Activated naive CD8-positive, alpha-beta T cell treated with anti-CD3 and anti-CD28 coated beads, Interleukin-2, amount 50 U/mL, for 24 hours (primary cell): ENCODE results near the gene FMN2.

Source experiments
- ATAC-seq: fragments of 150-1000 bp; cut with Tn5 transposase; one replicate; pipeline ENCODE4 v1.10.0; 2021
- DNase-seq: peaks from one replicate; pipeline ENCODE4 v3.0.0; 2021
- H3K27ac Mint-ChIP-seq: one replicate; pipeline ENCODE4 v1.8.0; 2021; ENCODE audit warnings: mild to moderate bottlenecking, mixed read lengths
- H3K27me3 Mint-ChIP-seq: one replicate; pipeline ENCODE4 v1.8.0; 2021; ENCODE audit warnings: mixed read lengths
- H3K36me3 Mint-ChIP-seq: one replicate; pipeline ENCODE4 v1.8.0; 2021; ENCODE audit warnings: low read depth, mixed read lengths
- H3K4me1 Mint-ChIP-seq: one replicate; pipeline ENCODE4 v1.8.0; 2021; ENCODE audit warnings: mixed read lengths
- H3K4me3 Mint-ChIP-seq: one replicate; pipeline ENCODE4 v1.8.0; 2021; ENCODE audit warnings: mild to moderate bottlenecking, moderate library complexity, mixed read lengths
- H3K9me3 Mint-ChIP-seq: one replicate; pipeline ENCODE4 v1.8.0; 2021; ENCODE audit warnings: mixed read lengths

The FMN2 gene

GRCh38 chr1:240338837-240339236 lies 247.2 kb downstream of the FMN2 start:
- no peaks in the 10 kb centered on the region for H3K4me1 Mint-ChIP-seq
- H3K27me3 Mint-ChIP-seq = no peaks in the 10 kb centered on the region
- H3K27ac Mint-ChIP-seq = no peak overlapping the region
- ATAC-seq (no peak), DNase-seq (no peak)
- no peaks in the 10 kb centered on the region for H3K9me3 Mint-ChIP-seq
- no peaks in the 10 kb centered on the region for H3K36me3 Mint-ChIP-seq
- no peak overlapping the region for H3K4me3 Mint-ChIP-seq

GRCh38 chr1:240341365-240342250 lies 249.9 kb downstream of the FMN2 start:
- no peaks in the 10 kb centered on the region for H3K36me3 Mint-ChIP-seq
- ATAC-seq = no peak

GRCh38 chr1:240342251-240342625 lies 250.6 kb downstream of the FMN2 start:
- Mint-ChIP-seq H3K27me3 (no peaks in the 10 kb centered on the region), H3K4me3 (no peak overlapping the region), H3K27ac (no peak overlapping the region), H3K9me3 (no peaks in the 10 kb centered on the region), H3K4me1 (no peaks in the 10 kb centered on the region), H3K36me3 (no peaks in the 10 kb centered on the region)
- no peak for ATAC-seq
- no peak for DNase-seq

More at GRCh38 chr1:240341365-240342250, 249.9 kb downstream of the FMN2 start:
- H3K4me3 Mint-ChIP-seq = no peak overlapping the region
- no peak overlapping the region for H3K27ac Mint-ChIP-seq
- no peaks in the 10 kb centered on the region for H3K9me3 Mint-ChIP-seq
- H3K4me1 Mint-ChIP-seq = no peaks in the 10 kb centered on the region
- H3K27me3 Mint-ChIP-seq = no peaks in the 10 kb centered on the region
- DNase-seq = no peak

- no peak for ATAC-seq
These were observed 251.4 kb downstream of the FMN2 start for GRCh38 chr1:240343045-240343444.

GRCh38 chr1:240343966-240344365 lies 252.3 kb downstream of the FMN2 start:
- no peak overlapping the region for H3K27ac Mint-ChIP-seq
- no peaks in the 10 kb centered on the region for H3K27me3 Mint-ChIP-seq
- peaks cover 3% of the 10 kb centered on the region for H3K9me3 Mint-ChIP-seq
- no peak for ATAC-seq
- no peaks in the 10 kb centered on the region for H3K36me3 Mint-ChIP-seq
- no peaks in the 10 kb centered on the region for H3K4me1 Mint-ChIP-seq
- no peak for DNase-seq
- H3K4me3 Mint-ChIP-seq = no peak overlapping the region

More at GRCh38 chr1:240343045-240343444, 251.4 kb downstream of the FMN2 start:
- H3K9me3 Mint-ChIP-seq = no peaks in the 10 kb centered on the region
- no peak overlapping the region for H3K4me3 Mint-ChIP-seq
- no peaks in the 10 kb centered on the region for H3K27me3 Mint-ChIP-seq
- H3K36me3 Mint-ChIP-seq = no peaks in the 10 kb centered on the region
- no peak for DNase-seq
- H3K27ac Mint-ChIP-seq = no peak overlapping the region
- no peaks in the 10 kb centered on the region for H3K4me1 Mint-ChIP-seq

- ATAC-seq = no peak
- H3K27me3 Mint-ChIP-seq = no peaks in the 10 kb centered on the region
- no peak for DNase-seq
- peaks cover 3% of the 10 kb centered on the region for H3K9me3 Mint-ChIP-seq
- H3K27ac Mint-ChIP-seq = no peak overlapping the region
- H3K4me3 Mint-ChIP-seq = no peak overlapping the region
- no peaks in the 10 kb centered on the region for H3K4me1 Mint-ChIP-seq
- no peaks in the 10 kb centered on the region for H3K36me3 Mint-ChIP-seq
These were observed 253.2 kb downstream of the FMN2 start for GRCh38 chr1:240344918-240345317.

- Mint-ChIP-seq H3K9me3 (peaks cover 9% of the 10 kb centered on the region), H3K27me3 (no peaks in the 10 kb centered on the region), H3K4me3 (no peak overlapping the region), H3K27ac (no peak overlapping the region), H3K36me3 (no peaks in the 10 kb centered on the region), H3K4me1 (no peaks in the 10 kb centered on the region)
- no peak for ATAC-seq
- DNase-seq = no peak
These were observed 258.0 kb downstream of the FMN2 start for GRCh38 chr1:240349695-240350094.

GRCh38 chr1:240350910-240351331 lies 259.2 kb downstream of the FMN2 start:
- Mint-ChIP-seq H3K9me3 (peaks cover 9% of the 10 kb centered on the region), H3K27me3 (no peaks in the 10 kb centered on the region), H3K27ac (no peak overlapping the region), H3K36me3 (no peaks in the 10 kb centered on the region), H3K4me3 (no peak overlapping the region), H3K4me1 (no peaks in the 10 kb centered on the region)
- no peak for ATAC-seq
- DNase-seq = no peak

GRCh38 chr1:240351690-240352089 lies 260.0 kb downstream of the FMN2 start:
- Mint-ChIP-seq H3K9me3 (peaks cover 9% of the 10 kb centered on the region), H3K36me3 (no peaks in the 10 kb centered on the region), H3K27ac (no peak overlapping the region), H3K4me1 (no peaks in the 10 kb centered on the region), H3K27me3 (no peaks in the 10 kb centered on the region), H3K4me3 (no peak overlapping the region)
- DNase-seq = no peak
- ATAC-seq = no peak

- peaks cover 9% of the 10 kb centered on the region for H3K9me3 Mint-ChIP-seq
- no peaks in the 10 kb centered on the region for H3K4me1 Mint-ChIP-seq
- no peak overlapping the region for H3K27ac Mint-ChIP-seq
- no peaks in the 10 kb centered on the region for H3K27me3 Mint-ChIP-seq
- H3K4me3 Mint-ChIP-seq = no peak overlapping the region
- DNase-seq (no peak), ATAC-seq (no peak)
- no peaks in the 10 kb centered on the region for H3K36me3 Mint-ChIP-seq
These were observed 261.1 kb downstream of the FMN2 start for GRCh38 chr1:240352769-240353168.

GRCh38 chr1:240356568-240356967 lies 264.9 kb downstream of the FMN2 start:
- no peaks in the 10 kb centered on the region for H3K36me3 Mint-ChIP-seq
- H3K27me3 Mint-ChIP-seq = no peaks in the 10 kb centered on the region
- peaks cover 6% of the 10 kb centered on the region for H3K9me3 Mint-ChIP-seq
- no peak overlapping the region for H3K4me3 Mint-ChIP-seq
- H3K27ac Mint-ChIP-seq = no peak overlapping the region
- ATAC-seq (no peak), DNase-seq (no peak)
- H3K4me1 Mint-ChIP-seq = no peaks in the 10 kb centered on the region

GRCh38 chr1:240362046-240362445 lies 270.4 kb downstream of the FMN2 start:
- H3K9me3 Mint-ChIP-seq = no peaks in the 10 kb centered on the region
- no peak overlapping the region for H3K27ac Mint-ChIP-seq
- H3K36me3 Mint-ChIP-seq = no peaks in the 10 kb centered on the region
- no peaks in the 10 kb centered on the region for H3K27me3 Mint-ChIP-seq
- no peak overlapping the region for H3K4me3 Mint-ChIP-seq
- ATAC-seq (no peak), DNase-seq (no peak)
- no peaks in the 10 kb centered on the region for H3K4me1 Mint-ChIP-seq

- Mint-ChIP-seq H3K36me3 (no peaks in the 10 kb centered on the region), H3K4me1 (no peaks in the 10 kb centered on the region), H3K9me3 (no peaks in the 10 kb centered on the region), H3K4me3 (no peak overlapping the region), H3K27ac (no peak overlapping the region), H3K27me3 (no peaks in the 10 kb centered on the region)
- ATAC-seq (no peak), DNase-seq (no peak)
These were observed 271.1 kb downstream of the FMN2 start for GRCh38 chr1:240362826-240363225.

GRCh38 chr1:240363315-240363714 lies 271.6 kb downstream of the FMN2 start:
- H3K27me3 Mint-ChIP-seq = no peaks in the 10 kb centered on the region
- H3K4me3 Mint-ChIP-seq = no peak overlapping the region
- ATAC-seq (no peak), DNase-seq (no peak)
- H3K9me3 Mint-ChIP-seq = no peaks in the 10 kb centered on the region
- H3K4me1 Mint-ChIP-seq = no peaks in the 10 kb centered on the region
- H3K27ac Mint-ChIP-seq = no peak overlapping the region
- no peaks in the 10 kb centered on the region for H3K36me3 Mint-ChIP-seq

- no peaks in the 10 kb centered on the region for H3K36me3 Mint-ChIP-seq
These were observed 272.2 kb downstream of the FMN2 start for GRCh38 chr1:240363914-240364313.

More at GRCh38 chr1:240363914-240364313, 272.2 kb downstream of the FMN2 start:
- Mint-ChIP-seq H3K27ac (no peak overlapping the region), H3K9me3 (no peaks in the 10 kb centered on the region), H3K4me3 (no peak overlapping the region), H3K4me1 (no peaks in the 10 kb centered on the region), H3K27me3 (no peaks in the 10 kb centered on the region)
- ATAC-seq = no peak
- DNase-seq = no peak
